ENCODE data around the gene SSRP1.

DNA sequence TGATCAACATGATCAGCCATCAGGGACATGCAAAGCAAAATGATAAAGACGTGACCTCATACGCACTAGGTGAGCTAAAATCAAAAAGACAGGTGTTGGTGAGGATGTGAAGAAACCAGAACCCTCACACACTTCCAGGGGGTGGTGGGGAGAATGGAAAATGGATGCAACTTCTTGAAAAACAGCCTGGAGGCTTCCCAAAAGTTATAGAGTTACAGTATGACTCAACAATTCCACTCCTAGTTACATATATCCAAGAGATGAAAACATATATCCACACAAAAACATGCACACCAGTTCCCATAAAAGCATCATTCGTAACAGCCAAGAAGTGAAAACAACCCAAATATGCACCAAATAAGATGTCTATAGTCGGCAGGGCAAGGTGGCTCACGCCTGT lies 56.6 kb downstream of the SSRP1 start:
- TF ChIP-seq CTCF (IDR thresholded peaks at IDR 0.05) (no peak), ZFX (IDR thresholded peaks at IDR 0.05; ENCODE audit: borderline replicate concordance) (no peak)

Data from 22Rv1 (cell line).